Colonic mucosa (tissue), 4 donors: Measurements from ENCODE around the gene UHMK1. TPM values are rescaled to one million over a fixed set of nuclear protein-coding genes. Genes with fewer than 3 reads are reported as not detected.

Experiments used
- DNase-seq: peaks from one replicate; pipeline ENCODE4 v3.0.0-alpha.2; 2020
- H3K27ac ChIP-seq: fragments of 200-600 bp; one replicate; pipeline ENCODE4 v1.8.0; 2021
- H3K27me3 ChIP-seq: fragments of 200-600 bp; one replicate; pipeline ENCODE4 v1.8.0; 2021
- H3K36me3 ChIP-seq: fragments of 200-600 bp; one replicate; pipeline ENCODE4 v1.8.0; 2021
- H3K4me1 ChIP-seq: fragments of 200-600 bp; one replicate; pipeline ENCODE4 v1.8.0; 2021; ENCODE audit warnings: mild to moderate bottlenecking
- H3K4me3 ChIP-seq: fragments of 200-600 bp; one replicate; pipeline ENCODE4 v1.8.0; 2021
- H3K9ac ChIP-seq, 2 donors: one replicate each; pipeline ENCODE4 v1.7.0; 2013; ENCODE audit warnings: control low read depth in 2 of 2, low read depth in 2 of 2, low read length in 2 of 2
- H3K9me3 ChIP-seq: fragments of 200-600 bp; one replicate; pipeline ENCODE4 v1.8.0; 2021
- CTCF ChIP-seq: fragments of 200-600 bp; IDR thresholded peaks from one replicate; pipeline ENCODE4 v1.8.0; 2022; ENCODE audit warnings: antibody characterized with exemption, mild to moderate bottlenecking
- intact Hi-C: fragments of 100-400 bp; cut with DNase I; formaldehyde crosslinking; loops from one replicate; pipeline ENCODE4 v1.14.1; 2022
- total RNA-seq, 2 donors: library from RNA; stranded (reverse); fragmentation: NEBNext Ultra II Directional in 1 of 2; extraction: Animal tissue kit (Norgen Biotek cat#: 25700) in 1 of 2; gene quantifications; one replicate each; pipeline ENCODE4 v1.2.1, GENCODE V29; 2021
- donor health status: healthy.
- donor health status: DM: no; HTN: no; CAD: no.
- donor health status: DM: no; HTN: no; CAD: no.

UHMK1 gene
- total RNA-seq, 2 donors from 2014 or later: 52.1 to 59.0 TPM

GRCh38 chr1:162560303-162561036, 62.9 kb downstream of the UHMK1 start:
- no peak for DNase-seq
- no peaks in the 10 kb centered on the region for H3K27me3 ChIP-seq
- peak overlapping the region; percentile 76 to 86 for H3K9ac ChIP-seq
- H3K4me1 ChIP-seq: peaks cover 6% of the 10 kb centered on the region
- no peaks in the 10 kb centered on the region for H3K36me3 ChIP-seq
- intact Hi-C loops: no loop called here
- TF ChIP-seq CTCF: no peak
- peak overlapping the region; percentile 90 for H3K4me3 ChIP-seq
- no peaks in the 10 kb centered on the region for H3K9me3 ChIP-seq
- peak overlapping the region; percentile 98 for H3K27ac ChIP-seq

- Histone ChIP-seq H3K9me3 (no peaks in the 10 kb centered on the region), H3K27ac (peak overlapping the region; percentile 98), H3K9ac (peak overlapping the region; percentile 76 to 96), H3K4me1 (peaks cover 6% of the 10 kb centered on the region), H3K27me3 (no peaks in the 10 kb centered on the region), H3K4me3 (peak overlapping the region; percentile 90), H3K36me3 (no peaks in the 10 kb centered on the region)
- intact Hi-C loops: no loop called here
- no peak for TF ChIP-seq CTCF
- peak; percentile 100 for DNase-seq
These were observed 63.5 kb downstream of the UHMK1 start for GRCh38 chr1:162561037-162561615.

- Histone ChIP-seq H3K9me3 (no peaks in the 10 kb centered on the region), H3K4me1 (peaks cover 6% of the 10 kb centered on the region), H3K27me3 (no peaks in the 10 kb centered on the region), H3K4me3 (peak within 1 kb of the TSS; percentile 90), H3K9ac (peak within 1 kb of the TSS; percentile 96 to 98), H3K36me3 (no peaks in the 10 kb centered on the region), H3K27ac (peak within 1 kb of the TSS; percentile 98)
- intact Hi-C loops: no loop called here
- DNase-seq: peak; percentile 47
- TF ChIP-seq CTCF: no peak
These were observed 64.2 kb downstream of the UHMK1 start, which contains the start of gene UAP1 for GRCh38 chr1:162561616-162562469. Gene UAP1 (plus strand): TSS chr1:162561722. CDS start chr1:162566069, 4,347 bp downstream.

GRCh38 chr1:162562470-162562828, 64.8 kb downstream of the UHMK1 start:
- H3K36me3 ChIP-seq: no peaks in the 10 kb centered on the region
- H3K27me3 ChIP-seq: no peaks in the 10 kb centered on the region
- H3K4me1 ChIP-seq: peaks cover 6% of the 10 kb centered on the region
- DNase-seq: peak; percentile 52
- intact Hi-C loops: no loop called here
- H3K27ac ChIP-seq: peak overlapping the region; percentile 98
- peak overlapping the region; percentile 96 to 98 for H3K9ac ChIP-seq
- no peaks in the 10 kb centered on the region for H3K9me3 ChIP-seq
- H3K4me3 ChIP-seq: peak overlapping the region; percentile 90
- no peak for TF ChIP-seq CTCF

- H3K4me3 ChIP-seq: no peak overlapping the region
- H3K36me3 ChIP-seq: no peaks in the 10 kb centered on the region
- H3K27ac ChIP-seq: no peak overlapping the region
- no peaks in the 10 kb centered on the region for H3K27me3 ChIP-seq
- no peak overlapping the region for H3K9ac ChIP-seq
- peaks cover 6% of the 10 kb centered on the region for H3K4me1 ChIP-seq
- no peak for TF ChIP-seq CTCF
- DNase-seq: no peak
- no peaks in the 10 kb centered on the region for H3K9me3 ChIP-seq
- intact Hi-C loops: no loop called here
These were observed 67.2 kb downstream of the UHMK1 start for GRCh38 chr1:162564762-162565218.
